Measurements from ENCODE around the gene CEBPB.

The CEBPB gene

DNA sequence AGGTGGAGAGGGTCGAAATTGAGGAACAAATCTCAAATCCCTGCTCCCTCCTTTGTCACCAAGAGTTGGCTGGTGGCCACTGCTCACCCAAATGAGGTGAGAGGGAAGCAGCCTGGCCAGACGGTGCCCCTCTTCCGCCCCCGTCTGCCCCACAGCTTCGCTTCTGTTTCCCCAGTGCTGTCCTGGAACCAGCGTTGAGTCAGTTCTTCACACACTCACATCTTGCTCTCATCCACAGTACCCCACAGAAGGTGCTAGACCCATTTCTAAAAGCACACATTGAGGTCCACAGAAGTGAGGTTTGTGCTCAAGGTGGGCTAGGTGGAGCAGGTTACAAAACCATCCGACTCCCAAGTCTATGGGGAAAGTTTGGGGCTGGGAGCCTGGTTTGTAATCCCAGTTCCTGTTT, 3.8 kb downstream of the CEBPB start:
- no peak for TF ChIP-seq ZBTB7A (IDR thresholded peaks at IDR 0.05; ENCODE audit: low read depth)
- no peak for TF ChIP-seq YY1 (IDR thresholded peaks at IDR 0.05; ENCODE audit: low read depth)
- no peak for TF ChIP-seq REST (IDR thresholded peaks at IDR 0.05; ENCODE audit: low read depth)

- TF ChIP-seq ZBTB7A (IDR thresholded peaks at IDR 0.05; ENCODE audit: low read depth) (no peak), MAX (IDR thresholded peaks at IDR 0.05) (no peak), TEAD4 (IDR thresholded peaks at IDR 0.05) (no peak), NFIC (IDR thresholded peaks at IDR 0.05) (no peak), TCF12 (IDR thresholded peaks at IDR 0.05; ENCODE audit: low read depth) (no peak), TAF1 (IDR thresholded peaks at IDR 0.05; ENCODE audit: low read depth) (no peak), EP300 (IDR thresholded peaks at IDR 0.05; ENCODE audit: borderline replicate concordance) (no peak), RAD21 (IDR thresholded peaks at IDR 0.05; ENCODE audit: low read depth) (no peak), EGR1 (IDR thresholded peaks at IDR 0.05) (no peak), YY1 (IDR thresholded peaks at IDR 0.05; ENCODE audit: low read depth) (no peak), FOXM1 (IDR thresholded peaks at IDR 0.05; ENCODE audit: borderline replicate concordance, low read depth) (no peak), REST (IDR thresholded peaks at IDR 0.05; ENCODE audit: low read depth) (no peak), CEBPB (IDR thresholded peaks at IDR 0.05) (no peak), CREB1 (IDR thresholded peaks at IDR 0.05; ENCODE audit: low read depth) (no peak)
- TF ChIP-seq, protein P1, sequence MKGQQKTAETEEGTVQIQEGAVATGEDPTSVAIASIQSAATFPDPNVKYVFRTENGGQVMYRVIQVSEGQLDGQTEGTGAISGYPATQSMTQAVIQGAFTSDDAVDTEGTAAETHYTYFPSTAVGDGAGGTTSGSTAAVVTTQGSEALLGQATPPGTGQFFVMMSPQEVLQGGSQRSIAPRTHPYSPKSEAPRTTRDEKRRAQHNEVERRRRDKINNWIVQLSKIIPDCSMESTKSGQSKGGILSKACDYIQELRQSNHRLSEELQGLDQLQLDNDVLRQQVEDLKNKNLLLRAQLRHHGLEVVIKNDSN (IDR thresholded peaks at IDR 0.05): no peak
These were observed 4.3 kb downstream of the CEBPB start for GRCh38 chr20:50194831-50195523.

GRCh38 chr20:50195524-50196120, 5.0 kb downstream of the CEBPB start:
- no peak for TF ChIP-seq RAD21 (IDR thresholded peaks at IDR 0.05; ENCODE audit: low read depth)
- TF ChIP-seq CEBPB (IDR thresholded peaks at IDR 0.05): no peak
- no peak for TF ChIP-seq TEAD4 (IDR thresholded peaks at IDR 0.05)
- TF ChIP-seq TAF1 (IDR thresholded peaks at IDR 0.05; ENCODE audit: low read depth): no peak
- TF ChIP-seq CREB1 (IDR thresholded peaks at IDR 0.05; ENCODE audit: low read depth): no peak
- no peak for TF ChIP-seq MAX (IDR thresholded peaks at IDR 0.05)
- TF ChIP-seq, protein P1 (IDR thresholded peaks at IDR 0.05): no peak
- no peak for TF ChIP-seq EGR1 (IDR thresholded peaks at IDR 0.05)
- TF ChIP-seq NFIC (IDR thresholded peaks at IDR 0.05): no peak
- no peak for TF ChIP-seq ZBTB7A (IDR thresholded peaks at IDR 0.05; ENCODE audit: low read depth)
- TF ChIP-seq FOXM1 (IDR thresholded peaks at IDR 0.05; ENCODE audit: borderline replicate concordance, low read depth): no peak
- TF ChIP-seq TCF12 (IDR thresholded peaks at IDR 0.05; ENCODE audit: low read depth): no peak
- no peak for TF ChIP-seq EP300 (IDR thresholded peaks at IDR 0.05; ENCODE audit: borderline replicate concordance)
- TF ChIP-seq REST (IDR thresholded peaks at IDR 0.05; ENCODE audit: low read depth): no peak
- TF ChIP-seq YY1 (IDR thresholded peaks at IDR 0.05; ENCODE audit: low read depth): no peak

- no peak for TF ChIP-seq NFIC (IDR thresholded peaks at IDR 0.05)
- no peak for TF ChIP-seq REST (IDR thresholded peaks at IDR 0.05; ENCODE audit: low read depth)
- no peak for TF ChIP-seq FOXM1 (IDR thresholded peaks at IDR 0.05; ENCODE audit: borderline replicate concordance, low read depth)
- no peak for TF ChIP-seq TAF1 (IDR thresholded peaks at IDR 0.05; ENCODE audit: low read depth)
- no peak for TF ChIP-seq CREB1 (IDR thresholded peaks at IDR 0.05; ENCODE audit: low read depth)
- TF ChIP-seq MAX (IDR thresholded peaks at IDR 0.05): no peak
- no peak for TF ChIP-seq TEAD4 (IDR thresholded peaks at IDR 0.05)
- no peak for TF ChIP-seq RAD21 (IDR thresholded peaks at IDR 0.05; ENCODE audit: low read depth)
- no peak for TF ChIP-seq EP300 (IDR thresholded peaks at IDR 0.05; ENCODE audit: borderline replicate concordance)
- TF ChIP-seq EGR1 (IDR thresholded peaks at IDR 0.05): no peak
- no peak for TF ChIP-seq YY1 (IDR thresholded peaks at IDR 0.05; ENCODE audit: low read depth)
- no peak for TF ChIP-seq CEBPB (IDR thresholded peaks at IDR 0.05)
- TF ChIP-seq TCF12 (IDR thresholded peaks at IDR 0.05; ENCODE audit: low read depth): no peak
- TF ChIP-seq, protein P1 (IDR thresholded peaks at IDR 0.05): no peak
These were observed 5.6 kb downstream of the CEBPB start for GRCh38 chr20:50196248-50196647.

Measured in Ishikawa (cell line).